Neural cell (in vitro differentiated cells): ENCODE results near the gene FRRS1L. TPM values are rescaled to one million over a fixed set of nuclear protein-coding genes. Genes with fewer than 3 reads are reported as not detected.

Source experiments
- H2AFZ ChIP-seq: fragments of 200-600, 300-800 bp; sonication (generic), shearing (Covaris generic); 2 replicates; pipeline ENCODE4 v1.6.0; 2014; ENCODE audit warnings: low read depth, mild to moderate bottlenecking, antibody characterized with exemption, low read length, moderate library complexity
- H3F3A ChIP-seq: fragments of 200-600 bp; shearing (Covaris generic); 2 replicates; pipeline ENCODE4 v1.6.1; 2016; ENCODE audit warnings: mild to moderate bottlenecking, moderate library complexity, mixed read lengths, antibody characterized with exemption, low read length; ENCODE audit not compliant: insufficient read depth, poor library complexity, severe bottlenecking
- H3K27ac ChIP-seq: fragments of 200-600, 300-800 bp; sonication (generic), shearing (Covaris generic); 2 replicates; pipeline ENCODE4 v1.5.1; 2014; ENCODE audit warnings: mild to moderate bottlenecking, low read length, moderate library complexity
- H3K27me3 ChIP-seq: fragments of 300-800, 200-600 bp; sonication (generic), shearing (Covaris generic); 2 replicates; pipeline ENCODE4 v1.6.0; 2014; ENCODE audit warnings: mild to moderate bottlenecking, low read depth, low read length, moderate library complexity; ENCODE audit not compliant: insufficient read depth
- H3K36me3 ChIP-seq: fragments of 300-800, 200-600 bp; sonication (generic), shearing (Covaris generic); 2 replicates; pipeline ENCODE4 v1.5.1; 2014; ENCODE audit warnings: mild to moderate bottlenecking, antibody characterized with exemption, low read length, moderate library complexity; ENCODE audit not compliant: insufficient read depth
- H3K4me2 ChIP-seq: fragments of 300-800, 200-600 bp; sonication (generic), shearing (Covaris generic); 2 replicates; pipeline ENCODE4 v1.6.0; 2014; ENCODE audit warnings: mild to moderate bottlenecking, low read length
- H3K4me3 ChIP-seq: fragments of 300-800, 200-600 bp; sonication (generic), shearing (Covaris generic); 2 replicates; pipeline ENCODE4 v1.5.1; 2014; ENCODE audit warnings: mild to moderate bottlenecking, low read length, moderate library complexity
- H3K79me2 ChIP-seq: fragments of 200-600 bp; shearing (Covaris generic); replicated peaks from 2 replicates; pipeline ENCODE4 v1.6.0; 2014; ENCODE audit warnings: mild to moderate bottlenecking, low read length, moderate library complexity; ENCODE audit not compliant: insufficient read depth
- H3K9ac ChIP-seq: fragments of 300-800, 200-600 bp; sonication (generic), shearing (Covaris generic); 2 replicates; pipeline ENCODE4 v1.6.1; 2016; ENCODE audit warnings: mild to moderate bottlenecking, low read length, mixed read lengths
- H3K9me2 ChIP-seq: fragments of 200-600 bp; shearing (Covaris generic); 2 replicates; pipeline ENCODE4 v1.6.1; 2016; ENCODE audit warnings: mild to moderate bottlenecking, low read length, mixed read lengths; ENCODE audit not compliant: insufficient read depth
- H3K9me3 ChIP-seq: fragments of 200-600, 300-800 bp; sonication (generic), shearing (Covaris generic); 2 replicates; pipeline ENCODE4 v1.6.1; 2016; ENCODE audit warnings: mild to moderate bottlenecking, mixed run types, low read length, moderate library complexity, mixed read lengths
- H4K20me1 ChIP-seq: fragments of 200-600 bp; shearing (Covaris generic); 2 replicates; pipeline ENCODE4 v1.6.1; 2016; ENCODE audit warnings: mild to moderate bottlenecking, mixed run types; ENCODE audit not compliant: insufficient read depth
- CTCF ChIP-seq: fragments of 450-650 bp; IDR thresholded peaks from 2 replicates; pipeline ENCODE4 v1.5.1; 2014; ENCODE audit warnings: antibody characterized with exemption, mild to moderate bottlenecking, moderate library complexity; ENCODE audit not compliant: poor library complexity, severe bottlenecking
- EP300 ChIP-seq: fragments of 450-650 bp; conservative IDR thresholded peaks from 2 replicates; pipeline ENCODE4 v1.6.1; 2014; ENCODE audit warnings: antibody characterized with exemption, mild to moderate bottlenecking, moderate library complexity; ENCODE audit not compliant: poor library complexity, severe bottlenecking
- EZH2 ChIP-seq: fragments of 200-600, 300-800 bp; shearing (Covaris generic), sonication (generic); IDR thresholded peaks from 2 replicates; pipeline ENCODE4 v1.6.1; 2014; ENCODE audit warnings: antibody characterized with exemption, low read length, borderline replicate concordance, mild to moderate bottlenecking; ENCODE audit not compliant: insufficient read depth, poor library complexity, severe bottlenecking
- MXI1 ChIP-seq: fragments of 450-650 bp; conservative IDR thresholded peaks from 2 replicates; pipeline ENCODE4 v1.6.1; 2014; ENCODE audit warnings: antibody characterized with exemption, mild to moderate bottlenecking; ENCODE audit not compliant: poor library complexity, severe bottlenecking
- POLR2AphosphoS5 ChIP-seq: IDR thresholded peaks from 2 replicates; pipeline ENCODE4 v1.6.1; 2012
- RAD21 ChIP-seq: fragments of 450-650 bp; conservative IDR thresholded peaks from 2 replicates; pipeline ENCODE4 v1.6.1; 2014; ENCODE audit warnings: antibody characterized with exemption, mild to moderate bottlenecking, moderate library complexity
- REST ChIP-seq: IDR thresholded peaks from 2 replicates; pipeline ENCODE4 v1.6.1; 2012; ENCODE audit warnings: borderline replicate concordance
- SMC3 ChIP-seq: fragments of 450-650 bp; conservative IDR thresholded peaks from 2 replicates; pipeline ENCODE4 v1.6.1; 2014; ENCODE audit warnings: antibody characterized with exemption, mild to moderate bottlenecking, moderate library complexity; ENCODE audit not compliant: poor library complexity
- TAF1 ChIP-seq: IDR thresholded peaks from 2 replicates; pipeline ENCODE4 v1.6.1; 2012; ENCODE audit warnings: low read depth
- polyA plus RNA-seq: library from polyadenylated mRNA; depleted of rRNA; stranded (reverse); fragments of >200 nt; gene quantifications from 2 replicates; pipeline ENCODE4 v1.2.3, GENCODE V29; 2014

Gene FRRS1L
- polyA plus RNA-seq, 1 donor from 2014 or later: 20.4 TPM

GRCh38 chr9:109163194-109163593, 3.9 kb downstream of the FRRS1L start:
- H3F3A ChIP-seq: no peaks in the 10 kb centered on the region
- no peaks in the 10 kb centered on the region for H3K9me2 ChIP-seq
- no peaks in the 10 kb centered on the region for H3K79me2 ChIP-seq
- no peak overlapping the region for H3K9ac ChIP-seq
- H3K27ac ChIP-seq: no peak overlapping the region
- TF ChIP-seq MXI1 (no peak), CTCF (no peak), RAD21 (no peak), POLR2AphosphoS5 (no peak), TAF1 (no peak), REST (no peak), EZH2 (no peak), SMC3 (no peak), EP300 (no peak)
- no peaks in the 10 kb centered on the region for H3K36me3 ChIP-seq
- H4K20me1 ChIP-seq: no peaks in the 10 kb centered on the region
- H3K9me3 ChIP-seq: no peaks in the 10 kb centered on the region
- no peak overlapping the region for H3K4me2 ChIP-seq
- no peak overlapping the region for H3K4me3 ChIP-seq
- no peak overlapping the region for H2AFZ ChIP-seq
- peaks cover 18% of the 10 kb centered on the region for H3K27me3 ChIP-seq

GRCh38 chr9:109162677-109163076, 4.4 kb downstream of the FRRS1L start:
- TF ChIP-seq REST (no peak), SMC3 (no peak), EZH2 (no peak), TAF1 (no peak), RAD21 (no peak), EP300 (no peak), MXI1 (no peak), CTCF (no peak)
- Histone ChIP-seq H3K9me3 (no peaks in the 10 kb centered on the region), H3K9me2 (no peaks in the 10 kb centered on the region), H3K9ac (no peak overlapping the region), H3F3A (no peaks in the 10 kb centered on the region), H2AFZ (no peak overlapping the region), H3K36me3 (no peaks in the 10 kb centered on the region), H3K79me2 (no peaks in the 10 kb centered on the region), H3K27me3 (peaks cover 13% of the 10 kb centered on the region), H3K4me2 (no peak overlapping the region), H3K27ac (no peak overlapping the region), H3K4me3 (no peak overlapping the region), H4K20me1 (no peaks in the 10 kb centered on the region)
